Activated naive CD8-positive, alpha-beta T cell treated with anti-CD3 and anti-CD28 coated beads, Interleukin-2, amount 10 ng/mL, durations not matched to agents 7 days and 5 days (primary cell): ENCODE measurements around the gene SH3BP5. TPM values are rescaled to one million over a fixed set of nuclear protein-coding genes. Genes with fewer than 3 reads are reported as not detected.

Source experiments
- ATAC-seq: fragments of 150-1000 bp; cut with Tn5 transposase; one replicate; pipeline ENCODE4 v1.10.0; 2021; ENCODE audit warnings: low read depth, moderate library complexity
- POLR2A ChIA-PET: fragments of 350-600 bp; sonication (Branson Sonifier 250); formaldehyde crosslinking; loops from one replicate; lab custom pipeline; 2021; ENCODE audit warnings: antibody characterized with exemption; lab: Charles Lee
- DNase-seq: peaks from one replicate; pipeline ENCODE4 v3.0.0; 2021
- H3K27ac Mint-ChIP-seq: one replicate; pipeline ENCODE4 v1.8.0; 2022; ENCODE audit warnings: mild to moderate bottlenecking, mixed read lengths
- H3K27me3 Mint-ChIP-seq: one replicate; pipeline ENCODE4 v1.8.0; 2022; ENCODE audit warnings: mild to moderate bottlenecking, moderate library complexity, mixed read lengths
- H3K36me3 Mint-ChIP-seq: one replicate; pipeline ENCODE4 v1.8.0; 2021; ENCODE audit warnings: mild to moderate bottlenecking, mixed read lengths
- H3K4me1 Mint-ChIP-seq: one replicate; pipeline ENCODE4 v1.8.0; 2021; ENCODE audit warnings: mixed read lengths
- H3K4me3 Mint-ChIP-seq: one replicate; pipeline ENCODE4 v1.8.0; 2022; ENCODE audit warnings: mild to moderate bottlenecking, moderate library complexity, mixed read lengths
- H3K9me3 Mint-ChIP-seq: one replicate; pipeline ENCODE4 v1.8.0; 2021; ENCODE audit warnings: mixed read lengths
- total RNA-seq, 2 experiments: library from RNA; stranded (reverse); gene quantifications; one replicate each; pipeline ENCODE4 v1.2.3, GENCODE V29; 2021

The SH3BP5 gene
- total RNA-seq, 2 experiments from 2014 or later: 12.7 to 12.9 TPM

GRCh38 chr3:15329046-15330005 lies 3.1 kb downstream of the SH3BP5 start:
- POLR2A ChIA-PET: no interaction called here
- ATAC-seq: no peak
- Mint-ChIP-seq H3K9me3 (no peaks in the 10 kb centered on the region), H3K36me3 (peaks cover 7% of the 10 kb centered on the region), H3K27ac (no peak overlapping the region), H3K4me1 (peaks cover 34% of the 10 kb centered on the region), H3K4me3 (no peak overlapping the region), H3K27me3 (peaks cover 23% of the 10 kb centered on the region)
- DNase-seq: no peak

GRCh38 chr3:15327941-15328340 lies 4.4 kb downstream of the SH3BP5 start:
- DNase-seq (no peak), ATAC-seq (no peak)
- Mint-ChIP-seq H3K27ac (no peak overlapping the region), H3K4me1 (peaks cover 30% of the 10 kb centered on the region), H3K9me3 (no peaks in the 10 kb centered on the region), H3K36me3 (peaks cover 7% of the 10 kb centered on the region), H3K4me3 (peak overlapping the region; percentile 37), H3K27me3 (peaks cover 17% of the 10 kb centered on the region)
- POLR2A ChIA-PET: no interaction called here

- POLR2A ChIA-PET: no interaction called here
- Mint-ChIP-seq H3K36me3 (peaks cover 7% of the 10 kb centered on the region), H3K4me3 (no peak overlapping the region)
Measured at GRCh38 chr3:15326673-15327072, 5.7 kb downstream of the SH3BP5 start.

DNA sequence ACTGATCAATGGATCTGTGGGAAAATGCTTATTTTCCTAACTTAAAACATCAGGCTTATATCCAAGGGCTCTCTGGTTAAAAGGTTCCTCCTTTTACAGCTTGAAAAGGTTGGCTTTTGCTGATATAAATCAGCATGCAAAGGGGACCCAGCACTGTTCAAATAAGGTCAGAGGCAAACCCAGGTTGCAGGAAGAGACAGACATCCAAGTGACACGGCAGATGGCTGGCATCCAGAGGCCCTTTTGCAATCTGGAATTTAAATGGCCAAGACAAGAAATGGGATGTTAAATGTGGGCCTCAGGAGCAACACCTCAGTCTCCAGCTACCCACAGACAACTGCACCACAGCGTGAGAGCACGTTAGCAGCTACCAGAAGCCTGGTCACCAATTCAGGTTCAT lies 6.3 kb downstream of the SH3BP5 start:
- H3K27ac Mint-ChIP-seq: no peak overlapping the region
- peaks cover 22% of the 10 kb centered on the region for H3K4me1 Mint-ChIP-seq
- POLR2A ChIA-PET: no interaction called here
- no peak overlapping the region for H3K4me3 Mint-ChIP-seq
- H3K9me3 Mint-ChIP-seq: no peaks in the 10 kb centered on the region
- DNase-seq: no peak
- H3K36me3 Mint-ChIP-seq: peaks cover 11% of the 10 kb centered on the region
- peaks cover 9% of the 10 kb centered on the region for H3K27me3 Mint-ChIP-seq
- ATAC-seq: no peak

More at GRCh38 chr3:15326673-15327072, 5.7 kb downstream of the SH3BP5 start:
- H3K27me3 Mint-ChIP-seq: peaks cover 15% of the 10 kb centered on the region
- H3K9me3 Mint-ChIP-seq: no peaks in the 10 kb centered on the region
- no peak for ATAC-seq
- no peak for DNase-seq
- peaks cover 23% of the 10 kb centered on the region for H3K4me1 Mint-ChIP-seq
- no peak overlapping the region for H3K27ac Mint-ChIP-seq

- H3K27ac Mint-ChIP-seq: no peak overlapping the region
- no peak overlapping the region for H3K4me3 Mint-ChIP-seq
- no peaks in the 10 kb centered on the region for H3K9me3 Mint-ChIP-seq
- H3K4me1 Mint-ChIP-seq: peaks cover 26% of the 10 kb centered on the region
- ATAC-seq (no peak), DNase-seq (no peak)
- peaks cover 2% of the 10 kb centered on the region for H3K27me3 Mint-ChIP-seq
- H3K36me3 Mint-ChIP-seq: peaks cover 11% of the 10 kb centered on the region
- POLR2A ChIA-PET: no interaction called here
Measured at GRCh38 chr3:15325228-15325627, 7.2 kb downstream of the SH3BP5 start.

DNA sequence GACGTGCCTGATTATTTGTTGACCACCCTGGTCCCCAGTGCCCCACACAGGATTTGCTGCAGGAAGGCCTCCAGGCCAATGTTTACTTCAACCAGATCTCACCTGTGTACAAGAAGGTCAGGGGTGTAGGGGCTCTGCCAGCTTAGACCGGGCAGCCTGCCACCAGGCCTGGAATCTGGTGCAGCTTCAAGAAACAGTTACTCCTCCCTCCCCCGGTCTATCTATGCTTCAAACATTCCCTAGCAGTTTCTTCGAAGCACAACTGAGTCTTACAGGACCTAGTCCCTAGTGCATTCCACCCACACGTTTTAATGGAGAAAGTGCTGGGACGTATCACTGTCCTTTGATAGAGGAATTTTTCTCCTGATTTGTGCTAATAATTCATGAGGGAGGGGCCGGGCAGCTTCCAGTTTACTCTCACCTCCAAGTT lies 8.0 kb downstream of the SH3BP5 start:
- H3K27ac Mint-ChIP-seq: no peak overlapping the region
- no peaks in the 10 kb centered on the region for H3K27me3 Mint-ChIP-seq
- no peak overlapping the region for H3K4me3 Mint-ChIP-seq
- no peak for DNase-seq
- no peak for ATAC-seq
- H3K36me3 Mint-ChIP-seq: peaks cover 8% of the 10 kb centered on the region
- POLR2A ChIA-PET: no interaction called here
- no peaks in the 10 kb centered on the region for H3K9me3 Mint-ChIP-seq
- H3K4me1 Mint-ChIP-seq: peaks cover 26% of the 10 kb centered on the region

DNA sequence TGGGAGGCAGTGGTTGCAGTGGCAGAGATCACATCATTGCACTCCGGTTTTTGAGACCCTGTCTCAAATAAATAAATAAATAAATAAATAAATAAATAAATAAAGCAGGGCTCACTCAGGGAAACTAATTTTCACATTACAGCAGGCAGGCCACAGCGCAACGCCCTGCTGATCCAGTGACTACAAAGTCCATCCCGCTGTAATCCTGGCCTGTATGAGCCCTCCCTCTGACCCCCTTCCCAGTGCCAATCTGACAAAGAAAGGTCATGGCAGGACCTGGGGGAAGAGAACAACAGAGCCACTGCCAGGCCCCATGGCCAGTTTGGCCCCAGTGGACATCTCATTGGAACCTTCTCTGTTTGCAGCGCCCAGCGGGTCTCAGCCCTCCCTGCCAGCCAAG lies 9.3 kb downstream of the SH3BP5 start:
- Mint-ChIP-seq H3K36me3 (peaks cover 5% of the 10 kb centered on the region), H3K4me1 (peaks cover 24% of the 10 kb centered on the region)
- POLR2A ChIA-PET: no interaction called here

DNA sequence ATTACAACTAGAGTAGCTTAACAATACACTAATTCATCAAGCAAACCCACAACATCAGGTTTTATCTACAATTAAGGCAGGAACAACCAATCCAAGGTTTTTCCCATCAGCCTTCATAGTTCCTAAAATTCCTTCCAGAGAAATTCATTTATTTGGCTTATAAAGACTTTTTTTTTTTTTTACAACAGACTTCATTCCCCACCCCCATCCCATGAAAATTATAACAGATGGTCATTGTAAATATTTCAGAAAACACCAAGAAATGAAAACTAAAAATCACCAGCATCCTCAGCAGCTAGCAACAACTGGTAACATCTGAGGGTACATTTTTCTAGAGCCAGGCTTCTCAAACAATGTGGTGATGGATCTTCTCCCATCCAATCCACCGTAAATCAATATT lies 11.0 kb downstream of the SH3BP5 start:
- no peak for ATAC-seq
- H3K36me3 Mint-ChIP-seq: peaks cover 5% of the 10 kb centered on the region
- peaks cover 19% of the 10 kb centered on the region for H3K4me1 Mint-ChIP-seq
- DNase-seq: no peak
- H3K27ac Mint-ChIP-seq: no peak overlapping the region
- no peaks in the 10 kb centered on the region for H3K9me3 Mint-ChIP-seq
- no peak overlapping the region for H3K4me3 Mint-ChIP-seq
- peaks cover 4% of the 10 kb centered on the region for H3K27me3 Mint-ChIP-seq
- POLR2A ChIA-PET: interaction anchor here (0.9 kb wide), 1 partner anchor 11 kb away, joined by 3 read pairs; the partner anchor contains the start of gene SH3BP5

More for the DNA sequence above, 9.3 kb downstream of the SH3BP5 start:
- DNase-seq (no peak), ATAC-seq (no peak)
- no peak overlapping the region for H3K27ac Mint-ChIP-seq
- H3K27me3 Mint-ChIP-seq: no peaks in the 10 kb centered on the region
- no peak overlapping the region for H3K4me3 Mint-ChIP-seq
- H3K9me3 Mint-ChIP-seq: no peaks in the 10 kb centered on the region

DNA sequence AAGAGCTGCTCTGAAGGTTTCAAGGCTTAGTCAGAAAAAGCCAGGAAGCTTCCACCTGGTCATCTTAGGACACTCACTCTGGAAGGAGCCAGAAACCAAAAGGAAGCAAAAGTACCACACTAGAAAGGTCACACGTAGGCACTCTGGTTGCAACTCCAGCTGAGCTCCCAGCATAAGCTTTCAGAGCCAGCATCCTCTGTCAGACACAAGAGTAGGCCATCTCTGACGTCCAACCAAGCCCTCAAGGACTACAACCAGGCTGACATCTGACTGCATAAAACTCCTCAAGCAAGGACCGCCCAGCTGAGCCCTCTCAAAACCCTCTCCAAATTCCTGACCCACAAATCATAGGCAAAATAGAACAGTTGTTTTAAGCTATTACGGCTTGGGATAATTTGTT lies 12.8 kb downstream of the SH3BP5 start:
- DNase-seq (no peak), ATAC-seq (no peak)
- H3K36me3 Mint-ChIP-seq: peaks cover 5% of the 10 kb centered on the region
- H3K27me3 Mint-ChIP-seq: peaks cover 4% of the 10 kb centered on the region
- H3K9me3 Mint-ChIP-seq: no peaks in the 10 kb centered on the region
- no peak overlapping the region for H3K4me3 Mint-ChIP-seq
- H3K4me1 Mint-ChIP-seq: peaks cover 23% of the 10 kb centered on the region
- no peak overlapping the region for H3K27ac Mint-ChIP-seq
- POLR2A ChIA-PET: interaction anchor here (0.9 kb wide), 1 partner anchor 10 kb away, joined by 3 read pairs; no protein-coding TSS in a partner anchor

DNA sequence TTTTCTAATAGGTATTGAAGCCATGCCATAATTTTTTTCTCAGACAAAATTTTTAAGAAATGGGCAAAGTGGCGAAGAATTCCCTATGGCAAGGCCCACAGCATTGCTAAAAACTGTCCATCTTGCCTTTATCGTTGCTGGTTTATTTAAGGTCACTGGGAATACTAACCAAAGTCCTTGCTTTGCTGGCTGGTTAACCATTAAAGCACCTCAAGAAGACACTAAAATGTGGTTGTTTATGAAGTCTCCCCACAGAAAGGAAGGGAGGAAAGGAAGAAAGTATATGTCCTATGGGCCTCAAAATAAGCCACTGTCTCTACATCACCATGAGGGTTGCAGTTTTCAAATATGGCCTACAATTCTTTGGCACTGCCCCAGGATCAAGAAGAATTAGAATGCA lies 13.2 kb downstream of the SH3BP5 start:
- Mint-ChIP-seq H3K27me3 (peaks cover 4% of the 10 kb centered on the region), H3K27ac (no peak overlapping the region), H3K4me3 (no peak overlapping the region)

GRCh38 chr3:15318661-15319060 lies 13.7 kb downstream of the SH3BP5 start:
- H3K27me3 Mint-ChIP-seq: peaks cover 4% of the 10 kb centered on the region
- H3K27ac Mint-ChIP-seq: no peak overlapping the region
- no peak for DNase-seq
- H3K9me3 Mint-ChIP-seq: no peaks in the 10 kb centered on the region
- peaks cover 5% of the 10 kb centered on the region for H3K36me3 Mint-ChIP-seq
- peaks cover 28% of the 10 kb centered on the region for H3K4me1 Mint-ChIP-seq
- no peak for ATAC-seq
- POLR2A ChIA-PET: no interaction called here
- no peak overlapping the region for H3K4me3 Mint-ChIP-seq

More for the DNA sequence above, 13.2 kb downstream of the SH3BP5 start:
- DNase-seq (no peak), ATAC-seq (no peak)
- Mint-ChIP-seq H3K36me3 (peaks cover 5% of the 10 kb centered on the region), H3K4me1 (peaks cover 27% of the 10 kb centered on the region), H3K9me3 (no peaks in the 10 kb centered on the region)
- POLR2A ChIA-PET: interaction anchor here (0.9 kb wide), 1 partner anchor 9 kb away, joined by 3 read pairs; no protein-coding TSS in a partner anchor

- no peak for DNase-seq
- no peak overlapping the region for H3K27ac Mint-ChIP-seq
- POLR2A ChIA-PET: no interaction called here
- no peaks in the 10 kb centered on the region for H3K9me3 Mint-ChIP-seq
- no peak overlapping the region for H3K4me3 Mint-ChIP-seq
- peaks cover 5% of the 10 kb centered on the region for H3K36me3 Mint-ChIP-seq
- H3K27me3 Mint-ChIP-seq: peaks cover 4% of the 10 kb centered on the region
- ATAC-seq: no peak
- H3K4me1 Mint-ChIP-seq: peaks cover 36% of the 10 kb centered on the region
Measured at GRCh38 chr3:15316998-15317435, 15.4 kb downstream of the SH3BP5 start.

DNA sequence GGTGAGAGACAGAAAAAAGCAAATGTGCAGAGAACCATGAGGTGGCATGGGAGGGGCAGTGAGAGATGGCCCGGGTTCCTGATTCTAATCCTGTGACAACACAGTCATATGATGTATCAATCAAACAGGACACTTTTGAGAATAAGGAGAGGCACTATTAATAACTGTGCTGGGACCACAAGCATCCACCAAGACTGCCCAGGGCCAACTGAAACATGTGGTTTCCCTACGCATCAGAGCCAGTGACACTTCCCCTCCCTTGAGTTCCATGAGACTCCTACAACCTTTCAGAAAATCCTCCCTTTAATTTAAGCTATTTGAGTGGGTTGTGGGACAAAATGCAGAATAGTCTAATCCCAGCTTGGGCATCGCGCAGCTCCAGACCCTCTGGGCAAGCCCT lies 17.4 kb downstream of the SH3BP5 start:
- ATAC-seq (no peak), DNase-seq (no peak)
- Mint-ChIP-seq H3K4me3 (no peak overlapping the region), H3K36me3 (peaks cover 2% of the 10 kb centered on the region), H3K9me3 (no peaks in the 10 kb centered on the region), H3K4me1 (peaks cover 43% of the 10 kb centered on the region), H3K27ac (no peak overlapping the region), H3K27me3 (peaks cover 4% of the 10 kb centered on the region)
- POLR2A ChIA-PET: no interaction called here

- peaks cover 43% of the 10 kb centered on the region for H3K4me1 Mint-ChIP-seq
- H3K36me3 Mint-ChIP-seq: peaks cover 2% of the 10 kb centered on the region
- ATAC-seq (no peak), DNase-seq (no peak)
- no peak overlapping the region for H3K4me3 Mint-ChIP-seq
- no peaks in the 10 kb centered on the region for H3K9me3 Mint-ChIP-seq
- peak overlapping the region; percentile 54 for H3K27ac Mint-ChIP-seq
- POLR2A ChIA-PET: no interaction called here
- peaks cover 4% of the 10 kb centered on the region for H3K27me3 Mint-ChIP-seq
Measured at GRCh38 chr3:15314276-15314675, 18.1 kb downstream of the SH3BP5 start.
